GM12878 (cell line): Measurements from ENCODE around the gene ZSCAN22. TPM values are rescaled to one million over a fixed set of nuclear protein-coding genes. Genes with fewer than 3 reads are reported as not detected.
A peak's percentile ranks its signal among the peaks of the same experiment; 100 is the strongest.

Experiments
- ASH2L ChIP-seq: fragments of 300-600, 200-600 bp; sonication (generic); IDR thresholded peaks from 2 replicates; pipeline ENCODE4 v1.6.1; 2017; ENCODE audit warnings: low read depth, mild to moderate bottlenecking, borderline replicate concordance
- FOXK2 ChIP-seq: fragments of 450-650 bp; IDR thresholded peaks from 2 replicates; pipeline ENCODE4 v1.6.1; 2017; ENCODE audit warnings: mild to moderate bottlenecking, moderate library complexity
- KAT2A ChIP-seq: conservative IDR thresholded peaks from 2 replicates; pipeline ENCODE4 v1.6.1; 2011; ENCODE audit warnings: low read depth, low read length; ENCODE audit not compliant: control insufficient read depth
- KLF5 ChIP-seq: fragments of 450-650 bp; IDR thresholded peaks from 2 replicates; pipeline ENCODE4 v1.6.1; 2014; ENCODE audit warnings: mild to moderate bottlenecking; ENCODE audit not compliant: partially characterized antibody
- NR2C1 ChIP-seq: fragments of 450-650 bp; IDR thresholded peaks from 2 replicates; pipeline ENCODE4 v1.6.1; 2017; ENCODE audit warnings: antibody characterized with exemption, mild to moderate bottlenecking, moderate library complexity
- POLR2AphosphoS5 ChIP-seq: IDR thresholded peaks from 2 replicates; pipeline ENCODE4 v1.6.1; 2011; ENCODE audit warnings: mild to moderate bottlenecking, low read length, inconsistent platforms
- RAD51 ChIP-seq: fragments of 450-650 bp; IDR thresholded peaks from 2 replicates; pipeline ENCODE4 v1.6.1; 2016; ENCODE audit warnings: moderate library complexity, mild to moderate bottlenecking, inconsistent platforms
- RUNX3 ChIP-seq: IDR thresholded peaks from 2 replicates; pipeline ENCODE4 v1.6.1; 2012; ENCODE audit warnings: low read length, inconsistent platforms
- TCF3 ChIP-seq: IDR thresholded peaks from 2 replicates; pipeline ENCODE4 v1.6.1; 2012; ENCODE audit warnings: low read depth, mild to moderate bottlenecking, low read length, borderline replicate concordance; ENCODE audit not compliant: insufficient read depth
- ZNF217 ChIP-seq: fragments of 450-650 bp; IDR thresholded peaks from 2 replicates; pipeline ENCODE4 v1.6.1; 2017; ENCODE audit warnings: antibody characterized with exemption, mild to moderate bottlenecking
- polyA plus RNA-seq, 11 experiments: library from polyadenylated mRNA; depleted of rRNA in 4 of 11; unstranded in 6 of 11; stranded (reverse) in 5 of 11; fragments of >200 nt; fragmentation: Nextera tagmentation in 4 of 11; fragmentation: Illumina TruSeq in 1 of 11; extraction: Ambion mirVana in 4 of 11; extraction: Trizol in 1 of 11; gene quantifications; 1 replicate in 1 of 11; 2 replicates in 10 of 11; pipeline versions ENCODE4 v1.2.1 to v1.2.3, GENCODE V29; 2011 to 2016; ENCODE audit warnings: inconsistent platforms in 2 of 11, missing spikeins in 2 of 11, low read depth in 1 of 11
- total RNA-seq, 4 experiments: library from RNA; depleted of rRNA in 3 of 4; stranded (reverse); fragments of >200 nt in 3 of 4; fragmentation: Illumina TruSeq in 1 of 4; extraction: Trizol in 1 of 4; gene quantifications; 2 replicates each; pipeline versions ENCODE4 v1.2.1 to v1.2.3, GENCODE V29; 2013 to 2021
- TF ChIP-seq, protein P1 (sequence below): fragments of 450-650 bp; IDR thresholded peaks from 2 replicates; pipeline ENCODE4 v1.6.1; 2017; ENCODE audit warnings: mild to moderate bottlenecking, low read depth, inconsistent platforms; ENCODE audit not compliant: poor library complexity, severe bottlenecking
- TF ChIP-seq, protein P2 (sequence below): fragments of 450-650 bp; IDR thresholded peaks from 2 replicates; pipeline ENCODE4 v1.6.1; 2017; ENCODE audit warnings: low read depth, mild to moderate bottlenecking, moderate library complexity
- TF ChIP-seq, protein P3 (sequence below): fragments of 150-350 bp; IDR thresholded peaks from 2 replicates; pipeline ENCODE4 v1.6.1; 2014; ENCODE audit warnings: mild to moderate bottlenecking, low read depth, low read length
- TF ChIP-seq, protein P4 (sequence below): fragments of 150-350 bp; IDR thresholded peaks from 2 replicates; pipeline ENCODE4 v1.6.1; 2016; ENCODE audit warnings: low read depth, low read length
- TF ChIP-seq, protein P5 (sequence below): IDR thresholded peaks from 2 replicates; pipeline ENCODE4 v1.6.1; 2011; ENCODE audit warnings: low read depth, low read length, improper control_type of control experiment, borderline replicate concordance
- TF ChIP-seq, protein P6 (sequence below): IDR thresholded peaks from 2 replicates; pipeline ENCODE4 v1.6.1; 2011; ENCODE audit warnings: mild to moderate bottlenecking, low read depth, low read length, moderate library complexity; ENCODE audit not compliant: insufficient replicate concordance

ZSCAN22 gene
- total and polyA plus RNA-seq, 10 of the 15 experiments (the other 5 are each of a cell fraction or from before 2014, with no cell fraction given) = 0.49 to 3.9 (median 2.6) TPM

DNA sequence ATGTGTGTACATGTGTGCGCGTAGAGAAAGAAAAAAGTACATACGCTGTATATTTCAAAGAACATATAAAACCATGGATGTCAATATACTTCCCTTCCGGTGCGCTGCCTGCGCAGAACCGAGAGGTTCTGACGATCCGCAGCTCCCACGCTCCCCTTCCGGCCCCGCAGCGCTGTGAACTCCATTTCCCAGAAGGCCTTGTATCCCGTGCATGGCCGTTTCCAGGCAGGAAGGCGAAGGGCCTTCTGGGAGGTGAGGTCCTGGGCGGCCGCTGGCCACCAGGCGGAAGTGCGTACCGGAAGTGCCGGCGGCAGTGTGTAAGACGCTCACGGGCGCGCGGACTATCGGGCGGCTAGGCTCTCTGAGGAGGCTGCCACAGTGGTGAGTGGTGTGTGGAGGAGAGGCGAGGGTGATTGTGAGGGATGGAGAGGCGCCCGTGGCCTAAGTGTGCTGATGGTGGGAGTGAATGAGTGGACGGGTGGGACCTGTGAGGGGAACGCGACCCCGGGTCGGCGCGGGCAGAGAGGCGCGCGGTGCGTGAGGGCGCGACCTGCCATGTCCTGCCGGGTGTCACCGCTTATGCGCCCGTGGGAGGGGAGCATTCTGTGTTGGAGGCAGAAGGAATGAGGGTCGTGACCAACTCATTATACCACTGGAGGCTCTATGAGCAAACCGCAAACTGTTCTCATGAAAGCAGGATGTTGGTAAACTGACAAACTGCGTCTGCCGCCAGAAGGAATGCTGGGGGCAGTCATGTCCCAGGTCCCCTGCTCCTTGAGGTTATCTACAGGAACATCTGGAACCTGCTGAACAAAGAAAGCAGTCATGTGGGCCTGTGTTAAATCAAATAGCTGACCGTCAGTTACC lies 21.5 kb upstream of the ZSCAN22 start, which contains the start of gene ERVK3-1 (continued):
- TF ChIP-seq, protein P1, sequence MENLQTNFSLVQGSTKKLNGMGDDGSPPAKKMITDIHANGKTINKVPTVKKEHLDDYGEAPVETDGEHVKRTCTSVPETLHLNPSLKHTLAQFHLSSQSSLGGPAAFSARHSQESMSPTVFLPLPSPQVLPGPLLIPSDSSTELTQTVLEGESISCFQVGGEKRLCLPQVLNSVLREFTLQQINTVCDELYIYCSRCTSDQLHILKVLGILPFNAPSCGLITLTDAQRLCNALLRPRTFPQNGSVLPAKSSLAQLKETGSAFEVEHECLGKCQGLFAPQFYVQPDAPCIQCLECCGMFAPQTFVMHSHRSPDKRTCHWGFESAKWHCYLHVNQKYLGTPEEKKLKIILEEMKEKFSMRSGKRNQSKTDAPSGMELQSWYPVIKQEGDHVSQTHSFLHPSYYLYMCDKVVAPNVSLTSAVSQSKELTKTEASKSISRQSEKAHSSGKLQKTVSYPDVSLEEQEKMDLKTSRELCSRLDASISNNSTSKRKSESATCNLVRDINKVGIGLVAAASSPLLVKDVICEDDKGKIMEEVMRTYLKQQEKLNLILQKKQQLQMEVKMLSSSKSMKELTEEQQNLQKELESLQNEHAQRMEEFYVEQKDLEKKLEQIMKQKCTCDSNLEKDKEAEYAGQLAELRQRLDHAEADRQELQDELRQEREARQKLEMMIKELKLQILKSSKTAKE = no peak
- no peak for TF ChIP-seq FOXK2
- no peak for TF ChIP-seq ASH2L
- TF ChIP-seq RAD51 = no peak
- TF ChIP-seq NR2C1 = peak; percentile 65
- TF ChIP-seq POLR2AphosphoS5 = peak; percentile 98
- TF ChIP-seq, protein P2, sequence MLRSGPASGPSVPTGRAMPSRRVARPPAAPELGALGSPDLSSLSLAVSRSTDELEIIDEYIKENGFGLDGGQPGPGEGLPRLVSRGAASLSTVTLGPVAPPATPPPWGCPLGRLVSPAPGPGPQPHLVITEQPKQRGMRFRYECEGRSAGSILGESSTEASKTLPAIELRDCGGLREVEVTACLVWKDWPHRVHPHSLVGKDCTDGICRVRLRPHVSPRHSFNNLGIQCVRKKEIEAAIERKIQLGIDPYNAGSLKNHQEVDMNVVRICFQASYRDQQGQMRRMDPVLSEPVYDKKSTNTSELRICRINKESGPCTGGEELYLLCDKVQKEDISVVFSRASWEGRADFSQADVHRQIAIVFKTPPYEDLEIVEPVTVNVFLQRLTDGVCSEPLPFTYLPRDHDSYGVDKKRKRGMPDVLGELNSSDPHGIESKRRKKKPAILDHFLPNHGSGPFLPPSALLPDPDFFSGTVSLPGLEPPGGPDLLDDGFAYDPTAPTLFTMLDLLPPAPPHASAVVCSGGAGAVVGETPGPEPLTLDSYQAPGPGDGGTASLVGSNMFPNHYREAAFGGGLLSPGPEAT = peak; percentile 68
- TF ChIP-seq ZNF217 = no peak
- TF ChIP-seq, protein P3, sequence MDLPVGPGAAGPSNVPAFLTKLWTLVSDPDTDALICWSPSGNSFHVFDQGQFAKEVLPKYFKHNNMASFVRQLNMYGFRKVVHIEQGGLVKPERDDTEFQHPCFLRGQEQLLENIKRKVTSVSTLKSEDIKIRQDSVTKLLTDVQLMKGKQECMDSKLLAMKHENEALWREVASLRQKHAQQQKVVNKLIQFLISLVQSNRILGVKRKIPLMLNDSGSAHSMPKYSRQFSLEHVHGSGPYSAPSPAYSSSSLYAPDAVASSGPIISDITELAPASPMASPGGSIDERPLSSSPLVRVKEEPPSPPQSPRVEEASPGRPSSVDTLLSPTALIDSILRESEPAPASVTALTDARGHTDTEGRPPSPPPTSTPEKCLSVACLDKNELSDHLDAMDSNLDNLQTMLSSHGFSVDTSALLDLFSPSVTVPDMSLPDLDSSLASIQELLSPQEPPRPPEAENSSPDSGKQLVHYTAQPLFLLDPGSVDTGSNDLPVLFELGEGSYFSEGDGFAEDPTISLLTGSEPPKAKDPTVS = no peak
- TF ChIP-seq RUNX3 = peak; percentile 60
- TF ChIP-seq, protein P4, sequence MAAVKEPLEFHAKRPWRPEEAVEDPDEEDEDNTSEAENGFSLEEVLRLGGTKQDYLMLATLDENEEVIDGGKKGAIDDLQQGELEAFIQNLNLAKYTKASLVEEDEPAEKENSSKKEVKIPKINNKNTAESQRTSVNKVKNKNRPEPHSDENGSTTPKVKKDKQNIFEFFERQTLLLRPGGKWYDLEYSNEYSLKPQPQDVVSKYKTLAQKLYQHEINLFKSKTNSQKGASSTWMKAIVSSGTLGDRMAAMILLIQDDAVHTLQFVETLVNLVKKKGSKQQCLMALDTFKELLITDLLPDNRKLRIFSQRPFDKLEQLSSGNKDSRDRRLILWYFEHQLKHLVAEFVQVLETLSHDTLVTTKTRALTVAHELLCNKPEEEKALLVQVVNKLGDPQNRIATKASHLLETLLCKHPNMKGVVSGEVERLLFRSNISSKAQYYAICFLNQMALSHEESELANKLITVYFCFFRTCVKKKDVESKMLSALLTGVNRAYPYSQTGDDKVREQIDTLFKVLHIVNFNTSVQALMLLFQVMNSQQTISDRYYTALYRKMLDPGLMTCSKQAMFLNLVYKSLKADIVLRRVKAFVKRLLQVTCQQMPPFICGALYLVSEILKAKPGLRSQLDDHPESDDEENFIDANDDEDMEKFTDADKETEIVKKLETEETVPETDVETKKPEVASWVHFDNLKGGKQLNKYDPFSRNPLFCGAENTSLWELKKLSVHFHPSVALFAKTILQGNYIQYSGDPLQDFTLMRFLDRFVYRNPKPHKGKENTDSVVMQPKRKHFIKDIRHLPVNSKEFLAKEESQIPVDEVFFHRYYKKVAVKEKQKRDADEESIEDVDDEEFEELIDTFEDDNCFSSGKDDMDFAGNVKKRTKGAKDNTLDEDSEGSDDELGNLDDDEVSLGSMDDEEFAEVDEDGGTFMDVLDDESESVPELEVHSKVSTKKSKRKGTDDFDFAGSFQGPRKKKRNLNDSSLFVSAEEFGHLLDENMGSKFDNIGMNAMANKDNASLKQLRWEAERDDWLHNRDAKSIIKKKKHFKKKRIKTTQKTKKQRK = no peak
- peak; percentile 44; the same call in 1 of the 2 replicates for TF ChIP-seq TCF3
- TF ChIP-seq KAT2A = no peak
- TF ChIP-seq, protein P5, sequence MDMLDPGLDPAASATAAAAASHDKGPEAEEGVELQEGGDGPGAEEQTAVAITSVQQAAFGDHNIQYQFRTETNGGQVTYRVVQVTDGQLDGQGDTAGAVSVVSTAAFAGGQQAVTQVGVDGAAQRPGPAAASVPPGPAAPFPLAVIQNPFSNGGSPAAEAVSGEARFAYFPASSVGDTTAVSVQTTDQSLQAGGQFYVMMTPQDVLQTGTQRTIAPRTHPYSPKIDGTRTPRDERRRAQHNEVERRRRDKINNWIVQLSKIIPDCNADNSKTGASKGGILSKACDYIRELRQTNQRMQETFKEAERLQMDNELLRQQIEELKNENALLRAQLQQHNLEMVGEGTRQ = no peak; the same call in 1 of the 2 replicates
- TF ChIP-seq, protein P6, sequence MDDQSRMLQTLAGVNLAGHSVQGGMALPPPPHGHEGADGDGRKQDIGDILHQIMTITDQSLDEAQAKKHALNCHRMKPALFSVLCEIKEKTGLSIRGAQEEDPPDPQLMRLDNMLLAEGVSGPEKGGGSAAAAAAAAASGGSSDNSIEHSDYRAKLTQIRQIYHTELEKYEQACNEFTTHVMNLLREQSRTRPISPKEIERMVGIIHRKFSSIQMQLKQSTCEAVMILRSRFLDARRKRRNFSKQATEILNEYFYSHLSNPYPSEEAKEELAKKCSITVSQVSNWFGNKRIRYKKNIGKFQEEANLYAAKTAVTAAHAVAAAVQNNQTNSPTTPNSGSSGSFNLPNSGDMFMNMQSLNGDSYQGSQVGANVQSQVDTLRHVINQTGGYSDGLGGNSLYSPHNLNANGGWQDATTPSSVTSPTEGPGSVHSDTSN = no peak
- peak; percentile 64 for TF ChIP-seq KLF5
